Measurements from ENCODE around the gene EEF1A2.

DNA sequence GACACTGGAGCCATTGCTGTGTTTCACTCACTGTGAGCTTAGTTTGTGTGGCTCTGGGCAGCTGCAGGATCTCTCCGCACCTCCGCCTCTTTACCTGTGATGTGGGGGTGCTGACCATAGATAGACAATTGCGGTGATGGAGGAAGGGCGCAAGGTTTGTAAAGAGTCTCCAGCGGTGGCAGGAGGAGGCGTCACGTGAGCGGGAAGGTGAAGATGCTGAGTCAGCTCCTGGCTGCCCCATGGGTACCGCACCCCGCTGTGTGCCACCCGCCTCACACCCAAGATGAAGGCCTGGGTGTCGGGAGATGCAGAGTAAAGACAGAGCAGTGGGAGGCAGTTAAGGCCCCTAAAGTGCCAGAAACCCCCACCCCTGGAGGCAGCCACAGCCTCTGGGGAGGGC, 17.4 kb downstream of the EEF1A2 start:
- TF ChIP-seq CTCF (IDR thresholded peaks at IDR 0.05; ENCODE audit: low read length) (no peak), EZH2phosphoT487 (IDR thresholded peaks at IDR 0.05; ENCODE audit: low read length) (no peak), EZH2 (optimal IDR thresholded peaks at IDR 0.05; ENCODE audit: low read depth, low read length) (no peak)

All from MM.1S (cell line).